Endodermal cell (in vitro differentiated cells): ENCODE data around the gene PPM1J. TPM values are rescaled to one million over a fixed set of nuclear protein-coding genes. Genes with fewer than 3 reads are reported as not detected.
A peak's percentile ranks its signal among the peaks of the same experiment; 100 is the strongest.

ENCODE experiments used
- DNase-seq: peaks from one replicate; pipeline ENCODE4 v3.0.0-alpha.2; 2017
- H3K27ac ChIP-seq: 2 replicates; pipeline ENCODE4 v1.5.1; 2013; ENCODE audit warnings: mild to moderate bottlenecking, low read depth, low read length, moderate library complexity
- H3K27me3 ChIP-seq: 2 replicates; pipeline ENCODE4 v1.6.1; 2013; ENCODE audit warnings: mild to moderate bottlenecking, low read length, moderate library complexity; ENCODE audit not compliant: insufficient read depth, control insufficient read depth, poor library complexity, severe bottlenecking
- H3K36me3 ChIP-seq: 2 replicates; pipeline ENCODE4 v1.7.0; 2013; ENCODE audit warnings: mild to moderate bottlenecking, low read length, moderate library complexity; ENCODE audit not compliant: control insufficient read depth, insufficient read depth
- H3K4me1 ChIP-seq: one replicate; pipeline ENCODE4 v1.7.0; 2013; ENCODE audit warnings: low read length; ENCODE audit not compliant: control insufficient read depth, insufficient read depth
- H3K4me3 ChIP-seq: 2 replicates; pipeline ENCODE4 v1.5.1; 2013; ENCODE audit warnings: mild to moderate bottlenecking, low read length, moderate library complexity
- H3K9ac ChIP-seq: 2 replicates; pipeline ENCODE4 v1.6.1; 2013; ENCODE audit warnings: mild to moderate bottlenecking, low read length, moderate library complexity; ENCODE audit not compliant: poor library complexity, severe bottlenecking; ENCODE audit errors: extremely low read depth
- H3K9me3 ChIP-seq: 2 replicates; pipeline ENCODE4 v1.6.1; 2013; ENCODE audit warnings: mild to moderate bottlenecking, low read length, moderate library complexity; ENCODE audit not compliant: control insufficient read depth
- H3K27ac Mint-ChIP-seq: 2 replicates; pipeline ENCODE4 v1.8.0; 2020; ENCODE audit warnings: mixed read lengths
- H3K27me3 Mint-ChIP-seq: 2 replicates; pipeline ENCODE4 v1.8.0; 2021; ENCODE audit warnings: mild to moderate bottlenecking, mixed read lengths; ENCODE audit not compliant: insufficient read depth
- H3K36me3 Mint-ChIP-seq: 2 replicates; pipeline ENCODE4 v1.8.0; 2020; ENCODE audit warnings: low read depth, mixed read lengths
- H3K4me1 Mint-ChIP-seq: 2 replicates; pipeline ENCODE4 v1.8.0; 2020; ENCODE audit warnings: mixed read lengths
- H3K4me3 Mint-ChIP-seq: 2 replicates; pipeline ENCODE4 v1.8.0; 2020; ENCODE audit warnings: mild to moderate bottlenecking, moderate library complexity, mixed read lengths
- H3K9me3 Mint-ChIP-seq: 2 replicates; pipeline ENCODE4 v1.8.0; 2020; ENCODE audit warnings: mild to moderate bottlenecking, mixed read lengths
- CTCF ChIP-seq: fragments of 200-600 bp; sonication (generic); conservative IDR thresholded peaks from 2 replicates; pipeline ENCODE4 v1.5.0; 2021; ENCODE audit warnings: antibody characterized with exemption, mild to moderate bottlenecking
- WGBS, 2 experiments: methylation state at CpG; one replicate each; pipeline versions ENCODE4 v1.1.5 to v1.1.7; 2013; ENCODE audit warnings: missing lambda C conversion rate in 2 of 2, mixed read lengths in 1 of 2; ENCODE audit not compliant: insufficient coverage in 1 of 2, insufficient read length in 1 of 2; 5-methylcytosine and 5-hydroxymethylcytosine counted together
- total RNA-seq, 2 donors: library from RNA; stranded (reverse); fragmentation: NEBNext Ultra II Directional in 1 of 2; extraction: Animal tissue kit (Norgen Biotek cat#: 25700) in 1 of 2; gene quantifications; 2 replicates in 1 of 2; 3 replicates in 1 of 2; pipeline ENCODE4 v1.2.1, GENCODE V29; 2021

The PPM1J gene
- total RNA-seq, 2 donors from 2014 or later: 3.1 to 5.7 TPM

GRCh38 chr1:112707221-112708001, 7.7 kb downstream of the PPM1J start:
- Mint-ChIP-seq H3K36me3 (peaks cover 15% of the 10 kb centered on the region), H3K27me3 (peaks cover 62% of the 10 kb centered on the region), H3K4me3 (peak overlapping the region; percentile 78), H3K9me3 (no peaks in the 10 kb centered on the region), H3K4me1 (peaks cover 44% of the 10 kb centered on the region), H3K27ac (peak overlapping the region; percentile 59)
- peaks cover 15% of the 10 kb centered on the region for H3K4me1 ChIP-seq
- H3K27ac ChIP-seq: no peak overlapping the region
- DNase-seq: peak; percentile 97
- peaks cover under 1% of the 10 kb centered on the region for H3K27me3 ChIP-seq
- H3K36me3 ChIP-seq: peaks cover 20% of the 10 kb centered on the region
- 0 to 7% methylated on average over 5 to 42 of the region's 42 CpGs for WGBS, 2 experiments
- H3K4me3 ChIP-seq: peak overlapping the region; percentile 84
- no peaks in the 10 kb centered on the region for H3K9me3 ChIP-seq
- H3K9ac ChIP-seq: peak overlapping the region; percentile 22
- peak; percentile 96 for TF ChIP-seq CTCF

- Histone ChIP-seq H3K9ac (peak within 1 kb of the TSS; percentile 64), H3K27ac (no peak within 1 kb of the TSS), H3K4me1 (peaks cover 15% of the 10 kb centered on the region), H3K27me3 (no peaks in the 10 kb centered on the region), H3K4me3 (peak within 1 kb of the TSS; percentile 84), H3K9me3 (no peaks in the 10 kb centered on the region), H3K36me3 (peaks cover 27% of the 10 kb centered on the region)
- Mint-ChIP-seq H3K9me3 (no peaks in the 10 kb centered on the region), H3K4me1 (peaks cover 46% of the 10 kb centered on the region), H3K4me3 (peak within 1 kb of the TSS; percentile 78), H3K27me3 (peaks cover 55% of the 10 kb centered on the region), H3K36me3 (peaks cover 22% of the 10 kb centered on the region), H3K27ac (peak within 1 kb of the TSS; percentile 89)
- peak; percentile 87 for DNase-seq
- WGBS, 2 experiments: 0% methylated on average over 11 to 61 of the region's 61 CpGs
- TF ChIP-seq CTCF: no peak
Measured at GRCh38 chr1:112706505-112707220, 8.5 kb downstream of the PPM1J start, which contains the start of gene RHOC. RHOC (minus strand) TSS chr1:112707127; CDS start chr1:112703799, 3,328 bp downstream.

GRCh38 chr1:112704934-112705627, 10.1 kb downstream of the PPM1J start:
- H3K36me3 Mint-ChIP-seq: peaks cover 32% of the 10 kb centered on the region
- WGBS, 2 experiments: 4% methylated on average over 5 to 13 of the region's 13 CpGs
- H3K4me3 Mint-ChIP-seq: peak overlapping the region; percentile 78
- H3K36me3 ChIP-seq: peaks cover 41% of the 10 kb centered on the region
- H3K27me3 Mint-ChIP-seq: peaks cover 44% of the 10 kb centered on the region
- no peak overlapping the region for H3K27ac ChIP-seq
- H3K27me3 ChIP-seq: no peaks in the 10 kb centered on the region
- H3K27ac Mint-ChIP-seq: peak overlapping the region; percentile 89
- DNase-seq: peak; percentile 97
- H3K4me3 ChIP-seq: peak overlapping the region; percentile 84
- peaks cover 28% of the 10 kb centered on the region for H3K4me1 ChIP-seq
- no peak for TF ChIP-seq CTCF
- H3K9me3 ChIP-seq: no peaks in the 10 kb centered on the region
- peaks cover 55% of the 10 kb centered on the region for H3K4me1 Mint-ChIP-seq
- H3K9ac ChIP-seq: peak overlapping the region; percentile 64
- H3K9me3 Mint-ChIP-seq: no peaks in the 10 kb centered on the region
